ENCODE data around the gene CDH13.

- TF ChIP-seq CTCF (IDR thresholded peaks at IDR 0.05; ENCODE audit: low read length) (no peak), EZH2phosphoT487 (IDR thresholded peaks at IDR 0.05; ENCODE audit: low read length) (no peak), EZH2 (optimal IDR thresholded peaks at IDR 0.05; ENCODE audit: low read depth, low read length) (no peak)
These were observed 536.0 kb downstream of the CDH13 start for GRCh38 chr16:83162791-83163190.
